ENCODE data around the gene ST6GALNAC3. TPM values are rescaled to one million over a fixed set of nuclear protein-coding genes. Genes with fewer than 3 reads are reported as not detected.

ST6GALNAC3 gene
- polyA plus RNA-seq, 1 donor (not counting 4 experiments of a cell fraction or from before 2014, with no cell fraction given): 0.08 TPM

DNA sequence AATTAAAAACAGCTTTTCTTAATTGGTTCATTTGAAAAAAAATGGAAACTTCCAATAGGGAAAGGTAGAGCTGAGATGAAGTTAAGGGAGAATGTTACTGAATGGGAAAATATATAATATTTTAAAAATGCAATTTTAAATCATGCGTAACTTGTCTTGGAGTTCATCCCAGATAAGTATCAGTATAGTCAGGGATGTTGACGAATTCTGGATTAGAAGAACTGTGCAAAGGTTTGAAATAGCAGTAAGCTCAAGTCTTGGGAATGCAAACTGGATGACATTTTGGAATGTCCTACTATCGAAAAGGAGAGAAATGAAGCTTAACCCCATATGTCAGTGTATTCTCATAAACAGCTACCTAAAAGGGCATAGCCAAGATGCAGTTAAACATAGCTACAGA, 4.0 kb upstream of the ST6GALNAC3 start:
- H3K27ac ChIP-seq (ENCODE audit: control insufficient read depth, insufficient read depth, low read length): no peak overlapping the region
- H3K4me2 ChIP-seq (ENCODE audit: control insufficient read depth, extremely low read depth, insufficient read depth, low read depth, low read length): no peak overlapping the region
- H3K9ac ChIP-seq (ENCODE audit: control insufficient read depth, extremely low read depth, insufficient read depth, low read length): no peak overlapping the region
- H2AFZ ChIP-seq (ENCODE audit: control insufficient read depth, low read length): no peak overlapping the region
- dilution Hi-C loops (cut with MboI; ENCODE audit: extremely low pct_ligation_motif_present, low sequenced_read_pairs): no loop called here
- DNase-seq (ENCODE audit: low read depth, low spot score) (no peak), FAIRE-seq (no peak)
- no peaks in the 10 kb centered on the region for H3K36me3 ChIP-seq (ENCODE audit: control insufficient read depth in 2 of 2, extremely low read depth in 1 of 2, insufficient read depth in 2 of 2, low read length in 2 of 2)
- H3K4me1 ChIP-seq (ENCODE audit: control insufficient read depth, extremely low read depth, insufficient read depth, low read length): peaks cover 11% of the 10 kb centered on the region
- H3K9me1 ChIP-seq (ENCODE audit: control insufficient read depth, extremely low read depth, insufficient read depth, low read length): no peaks in the 10 kb centered on the region
- no peaks in the 10 kb centered on the region for H4K20me1 ChIP-seq (ENCODE audit: control insufficient read depth, extremely low read depth, insufficient read depth, low read length)
- H3K79me2 ChIP-seq (ENCODE audit: control insufficient read depth, insufficient read depth, low read length): no peaks in the 10 kb centered on the region
- TF ChIP-seq, protein P1, sequence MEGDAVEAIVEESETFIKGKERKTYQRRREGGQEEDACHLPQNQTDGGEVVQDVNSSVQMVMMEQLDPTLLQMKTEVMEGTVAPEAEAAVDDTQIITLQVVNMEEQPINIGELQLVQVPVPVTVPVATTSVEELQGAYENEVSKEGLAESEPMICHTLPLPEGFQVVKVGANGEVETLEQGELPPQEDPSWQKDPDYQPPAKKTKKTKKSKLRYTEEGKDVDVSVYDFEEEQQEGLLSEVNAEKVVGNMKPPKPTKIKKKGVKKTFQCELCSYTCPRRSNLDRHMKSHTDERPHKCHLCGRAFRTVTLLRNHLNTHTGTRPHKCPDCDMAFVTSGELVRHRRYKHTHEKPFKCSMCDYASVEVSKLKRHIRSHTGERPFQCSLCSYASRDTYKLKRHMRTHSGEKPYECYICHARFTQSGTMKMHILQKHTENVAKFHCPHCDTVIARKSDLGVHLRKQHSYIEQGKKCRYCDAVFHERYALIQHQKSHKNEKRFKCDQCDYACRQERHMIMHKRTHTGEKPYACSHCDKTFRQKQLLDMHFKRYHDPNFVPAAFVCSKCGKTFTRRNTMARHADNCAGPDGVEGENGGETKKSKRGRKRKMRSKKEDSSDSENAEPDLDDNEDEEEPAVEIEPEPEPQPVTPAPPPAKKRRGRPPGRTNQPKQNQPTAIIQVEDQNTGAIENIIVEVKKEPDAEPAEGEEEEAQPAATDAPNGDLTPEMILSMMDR (optimal IDR thresholded peaks at IDR 0.05 in 1 of 3, IDR thresholded peaks at IDR 0.05 in 1 of 3, conservative IDR thresholded peaks at IDR 0.05 in 1 of 3; ENCODE audit: extremely low read depth in 1 of 3, insufficient read depth in 2 of 3, low read length in 3 of 3): no peak
- no peak for TF ChIP-seq EZH2 (IDR thresholded peaks at IDR 0.05; ENCODE audit: low read length)
- no peaks in the 10 kb centered on the region for H3K27me3 ChIP-seq (ENCODE audit: control insufficient read depth, extremely low read depth, insufficient read depth, low read length)
- H3K9me3 ChIP-seq (ENCODE audit: control insufficient read depth, low read depth, low read length): no peaks in the 10 kb centered on the region
- no peak overlapping the region for H3K4me3 ChIP-seq (ENCODE audit: control insufficient read depth in 2 of 3, extremely low read depth in 1 of 3, insufficient read depth in 2 of 3, low read depth in 1 of 3, low read length in 3 of 3)

DNA sequence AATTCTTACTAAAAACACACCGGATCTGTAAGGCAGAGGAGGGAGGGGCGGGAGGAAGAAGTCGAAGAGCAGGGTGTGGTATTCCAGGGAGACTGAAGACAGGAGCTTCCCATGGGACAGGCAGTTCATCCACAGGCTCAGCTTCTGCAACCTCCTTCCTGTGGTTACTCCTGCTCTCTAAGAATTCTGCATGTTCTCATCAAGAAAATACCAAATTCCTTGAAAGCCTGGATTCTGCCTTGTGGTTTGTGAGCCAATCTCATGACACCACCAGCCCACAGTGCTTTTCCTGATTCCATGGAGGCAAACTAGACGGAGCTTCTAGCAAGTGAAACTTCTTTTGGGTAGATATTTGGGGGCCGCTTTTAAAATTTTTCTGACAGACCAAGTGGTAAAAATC, 1.1 kb upstream of the ST6GALNAC3 start:
- peaks cover 5% of the 10 kb centered on the region for H3K4me1 ChIP-seq (ENCODE audit: control insufficient read depth, extremely low read depth, insufficient read depth, low read length)
- H3K4me3 ChIP-seq (ENCODE audit: control insufficient read depth in 2 of 3, extremely low read depth in 1 of 3, insufficient read depth in 2 of 3, low read depth in 1 of 3, low read length in 3 of 3): no peak overlapping the region
- no peak overlapping the region for H3K4me2 ChIP-seq (ENCODE audit: control insufficient read depth, extremely low read depth, insufficient read depth, low read depth, low read length)
- no peaks in the 10 kb centered on the region for H3K27me3 ChIP-seq (ENCODE audit: control insufficient read depth, extremely low read depth, insufficient read depth, low read length)
- dilution Hi-C loops (cut with MboI; ENCODE audit: extremely low pct_ligation_motif_present, low sequenced_read_pairs): no loop called here
- no peak for FAIRE-seq
- no peak for DNase-seq (ENCODE audit: low read depth, low spot score)
- H3K36me3 ChIP-seq (ENCODE audit: control insufficient read depth in 2 of 2, extremely low read depth in 1 of 2, insufficient read depth in 2 of 2, low read length in 2 of 2): no peaks in the 10 kb centered on the region
- no peaks in the 10 kb centered on the region for H3K79me2 ChIP-seq (ENCODE audit: control insufficient read depth, insufficient read depth, low read length)
- no peaks in the 10 kb centered on the region for H3K9me1 ChIP-seq (ENCODE audit: control insufficient read depth, extremely low read depth, insufficient read depth, low read length)
- no peak overlapping the region for H3K9ac ChIP-seq (ENCODE audit: control insufficient read depth, extremely low read depth, insufficient read depth, low read length)
- H4K20me1 ChIP-seq (ENCODE audit: control insufficient read depth, extremely low read depth, insufficient read depth, low read length): no peaks in the 10 kb centered on the region
- no peak overlapping the region for H3K27ac ChIP-seq (ENCODE audit: control insufficient read depth, insufficient read depth, low read length)
- H2AFZ ChIP-seq (ENCODE audit: control insufficient read depth, low read length): no peak overlapping the region
- TF ChIP-seq, protein P1 (optimal IDR thresholded peaks at IDR 0.05 in 1 of 3, IDR thresholded peaks at IDR 0.05 in 1 of 3, conservative IDR thresholded peaks at IDR 0.05 in 1 of 3; ENCODE audit: extremely low read depth in 1 of 3, insufficient read depth in 2 of 3, low read length in 3 of 3): no peak
- no peak for TF ChIP-seq EZH2 (IDR thresholded peaks at IDR 0.05; ENCODE audit: low read length)
- no peaks in the 10 kb centered on the region for H3K9me3 ChIP-seq (ENCODE audit: control insufficient read depth, low read depth, low read length)

Data from keratinocyte (primary cell).